Esophagus muscularis mucosa (tissue), 4 donors: ENCODE measurements around the gene FCGR2B.
"Not testable (repeated sequence)": the region's sequence is repeated elsewhere in the genome, so short reads cannot be mapped to it uniquely, and the experiment has no call there.

Experiments
- CTCF ChIP-seq, 3 experiments: fragments of 200-600 bp in 2 of 3; fragments of 450-650 bp in 1 of 3; sonication (generic) in 2 of 3; IDR thresholded peaks; one replicate each; pipeline ENCODE4 v1.5.1; 2017 to 2019; ENCODE audit warnings: antibody characterized with exemption in 3 of 3, mild to moderate bottlenecking in 2 of 3, moderate library complexity in 1 of 3
- EP300 ChIP-seq: sonication (generic); formaldehyde crosslinking; IDR thresholded peaks from one replicate; pipeline ENCODE4 v1.6.1; 2017; ENCODE audit warnings: antibody characterized with exemption
- POLR2A ChIP-seq: fragments of 450-650 bp; IDR thresholded peaks from one replicate; pipeline ENCODE4 v1.6.1; 2017; ENCODE audit warnings: antibody characterized with exemption, moderate library complexity, mild to moderate bottlenecking, low read depth
- POLR2AphosphoS5 ChIP-seq, 2 donors: sonication (generic); formaldehyde crosslinking; IDR thresholded peaks; one replicate each; pipeline ENCODE4 v1.6.1; 2017; ENCODE audit warnings: antibody characterized with exemption in 2 of 2

- TF ChIP-seq EP300; POLR2AphosphoS5 (IDR thresholded peaks at IDR 0.05); CTCF (IDR thresholded peaks at IDR 0.05); POLR2A: not testable (repeated sequence)
Observed at GRCh38 chr1:161636189-161636782, 26.7 kb upstream of the FCGR2B start.
